ENCODE measurements around the gene AFMID. TPM values are rescaled to one million over a fixed set of nuclear protein-coding genes. Genes with fewer than 3 reads are reported as not detected.

AFMID gene
- total and polyA plus RNA-seq, 9 of the 15 experiments (the other 6 are each of a cell fraction or from before 2014, with no cell fraction given), result 62.1 to 188 (median 74.4) TPM

DNA sequence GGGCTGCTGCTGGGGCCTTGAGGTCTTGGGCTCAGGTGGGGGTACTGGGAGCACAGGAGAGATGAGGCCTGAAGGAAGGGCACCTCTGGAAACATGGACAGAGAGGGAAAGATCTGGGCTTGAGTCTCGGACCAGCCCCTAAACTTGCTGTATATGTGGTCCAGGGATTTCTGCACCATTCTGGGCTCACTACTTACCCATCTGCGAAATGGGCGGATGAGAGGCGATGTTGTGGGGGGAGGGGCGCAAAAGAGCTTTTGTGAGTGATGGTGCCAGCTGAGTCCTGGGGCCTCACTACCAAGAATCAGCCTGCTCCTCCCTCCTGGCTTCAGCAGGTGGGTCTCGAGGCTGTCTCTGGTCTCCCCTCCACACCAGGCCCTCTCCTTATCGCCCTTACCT is 40.7 kb upstream of the AFMID start (continued):
- TF ChIP-seq, protein P1, sequence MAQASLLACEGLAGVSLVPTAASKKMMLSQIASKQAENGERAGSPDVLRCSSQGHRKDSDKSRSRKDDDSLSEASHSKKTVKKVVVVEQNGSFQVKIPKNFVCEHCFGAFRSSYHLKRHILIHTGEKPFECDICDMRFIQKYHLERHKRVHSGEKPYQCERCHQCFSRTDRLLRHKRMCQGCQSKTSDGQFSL (CRISPR knock-in tag; IDR thresholded peaks at IDR 0.05), result peak; percentile 61; the same call in 1 of the 2 replicates
- TF ChIP-seq, protein P1 (tag; IDR thresholded peaks at IDR 0.05), result no peak
- TF ChIP-seq SP1 (CRISPR knock-in tag; IDR thresholded peaks at IDR 0.05), result no peak
- TF ChIP-seq TBP (optimal IDR thresholded peaks at IDR 0.05; ENCODE audit: low read depth, low read length), result no peak
- TF ChIP-seq BRF1 (IDR thresholded peaks at IDR 0.05; ENCODE audit: borderline replicate concordance, extremely low read depth, insufficient read length), result no peak
- peak; percentile 100 for TF ChIP-seq BCOR (IDR thresholded peaks at IDR 0.05)
- TF ChIP-seq DNMT1 (IDR thresholded peaks at IDR 0.05), result no peak
- TF ChIP-seq NFRKB (IDR thresholded peaks at IDR 0.05; ENCODE audit: low read depth), result no peak
- TF ChIP-seq, protein P2, sequence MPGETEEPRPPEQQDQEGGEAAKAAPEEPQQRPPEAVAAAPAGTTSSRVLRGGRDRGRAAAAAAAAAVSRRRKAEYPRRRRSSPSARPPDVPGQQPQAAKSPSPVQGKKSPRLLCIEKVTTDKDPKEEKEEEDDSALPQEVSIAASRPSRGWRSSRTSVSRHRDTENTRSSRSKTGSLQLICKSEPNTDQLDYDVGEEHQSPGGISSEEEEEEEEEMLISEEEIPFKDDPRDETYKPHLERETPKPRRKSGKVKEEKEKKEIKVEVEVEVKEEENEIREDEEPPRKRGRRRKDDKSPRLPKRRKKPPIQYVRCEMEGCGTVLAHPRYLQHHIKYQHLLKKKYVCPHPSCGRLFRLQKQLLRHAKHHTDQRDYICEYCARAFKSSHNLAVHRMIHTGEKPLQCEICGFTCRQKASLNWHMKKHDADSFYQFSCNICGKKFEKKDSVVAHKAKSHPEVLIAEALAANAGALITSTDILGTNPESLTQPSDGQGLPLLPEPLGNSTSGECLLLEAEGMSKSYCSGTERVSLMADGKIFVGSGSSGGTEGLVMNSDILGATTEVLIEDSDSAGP (CRISPR knock-in tag; IDR thresholded peaks at IDR 0.05), result no peak
- no peak for TF ChIP-seq ZFP36 (IDR thresholded peaks at IDR 0.05; ENCODE audit: low read depth, low read length, partially characterized antibody)
- TF ChIP-seq GATA2 (CRISPR knock-in tag; IDR thresholded peaks at IDR 0.05), result 0 out of 2 replicates have a peak, but pooled peaks have one; percentile 32
- TF ChIP-seq MCM5 (IDR thresholded peaks at IDR 0.05; ENCODE audit: low read depth), result no peak
- TF ChIP-seq HNRNPUL1 (IDR thresholded peaks at IDR 0.05; ENCODE audit: low read length), result no peak
- no peak for TF ChIP-seq NCOA6 (IDR thresholded peaks at IDR 0.05)
- TF ChIP-seq ADNP (tag; IDR thresholded peaks at IDR 0.05), result peak; percentile 98
- TF ChIP-seq, protein P3, sequence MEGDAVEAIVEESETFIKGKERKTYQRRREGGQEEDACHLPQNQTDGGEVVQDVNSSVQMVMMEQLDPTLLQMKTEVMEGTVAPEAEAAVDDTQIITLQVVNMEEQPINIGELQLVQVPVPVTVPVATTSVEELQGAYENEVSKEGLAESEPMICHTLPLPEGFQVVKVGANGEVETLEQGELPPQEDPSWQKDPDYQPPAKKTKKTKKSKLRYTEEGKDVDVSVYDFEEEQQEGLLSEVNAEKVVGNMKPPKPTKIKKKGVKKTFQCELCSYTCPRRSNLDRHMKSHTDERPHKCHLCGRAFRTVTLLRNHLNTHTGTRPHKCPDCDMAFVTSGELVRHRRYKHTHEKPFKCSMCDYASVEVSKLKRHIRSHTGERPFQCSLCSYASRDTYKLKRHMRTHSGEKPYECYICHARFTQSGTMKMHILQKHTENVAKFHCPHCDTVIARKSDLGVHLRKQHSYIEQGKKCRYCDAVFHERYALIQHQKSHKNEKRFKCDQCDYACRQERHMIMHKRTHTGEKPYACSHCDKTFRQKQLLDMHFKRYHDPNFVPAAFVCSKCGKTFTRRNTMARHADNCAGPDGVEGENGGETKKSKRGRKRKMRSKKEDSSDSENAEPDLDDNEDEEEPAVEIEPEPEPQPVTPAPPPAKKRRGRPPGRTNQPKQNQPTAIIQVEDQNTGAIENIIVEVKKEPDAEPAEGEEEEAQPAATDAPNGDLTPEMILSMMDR (IDR thresholded peaks at IDR 0.05 in 2 of 3, conservative IDR thresholded peaks at IDR 0.05 in 1 of 3; ENCODE audit: insufficient read depth in 2 of 3, low read depth in 1 of 3, low read length in 3 of 3), result no peak
- TF ChIP-seq ZNF274 (IDR thresholded peaks at IDR 0.05; ENCODE audit: borderline replicate concordance, low read depth, low read length), result no peak
- TF ChIP-seq CHD4 (IDR thresholded peaks at IDR 0.05; ENCODE audit: insufficient read depth, insufficient replicate concordance, low read depth, low read length, poor library complexity, severe bottlenecking), result peak; percentile 58
- TF ChIP-seq RCOR1 (IDR thresholded peaks at IDR 0.05; ENCODE audit: borderline replicate concordance in 1 of 2, low read depth in 2 of 2, low read length in 2 of 2), result peak; percentile 69 to 82; a peak in 3 of 4 replicates
- TF ChIP-seq, protein P4, sequence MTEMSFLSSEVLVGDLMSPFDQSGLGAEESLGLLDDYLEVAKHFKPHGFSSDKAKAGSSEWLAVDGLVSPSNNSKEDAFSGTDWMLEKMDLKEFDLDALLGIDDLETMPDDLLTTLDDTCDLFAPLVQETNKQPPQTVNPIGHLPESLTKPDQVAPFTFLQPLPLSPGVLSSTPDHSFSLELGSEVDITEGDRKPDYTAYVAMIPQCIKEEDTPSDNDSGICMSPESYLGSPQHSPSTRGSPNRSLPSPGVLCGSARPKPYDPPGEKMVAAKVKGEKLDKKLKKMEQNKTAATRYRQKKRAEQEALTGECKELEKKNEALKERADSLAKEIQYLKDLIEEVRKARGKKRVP (CRISPR knock-in tag; IDR thresholded peaks at IDR 0.05), result no peak
- TF ChIP-seq GABPA (tag; conservative IDR thresholded peaks at IDR 0.05; ENCODE audit: low read depth), result no peak
- no peak for TF ChIP-seq ZNF175 (CRISPR knock-in tag; IDR thresholded peaks at IDR 0.05; ENCODE audit: low read depth)
- TF ChIP-seq CBFA2T2 (conservative IDR thresholded peaks at IDR 0.05), result no peak
- no peak for TF ChIP-seq CBFA2T3 (IDR thresholded peaks at IDR 0.05)
- TF ChIP-seq BRD9 (IDR thresholded peaks at IDR 0.05; ENCODE audit: low read depth, partially characterized antibody), result peak; percentile 38
- TF ChIP-seq ESRRB (CRISPR knock-in tag; IDR thresholded peaks at IDR 0.05; ENCODE audit: borderline replicate concordance), result no peak
